Measurements from ENCODE around the gene OR5K1. TPM values are rescaled to one million over a fixed set of nuclear protein-coding genes. Genes with fewer than 3 reads are reported as not detected.

OR5K1 gene
- total RNA-seq, 1 donor from 2014 or later: not detected

DNA sequence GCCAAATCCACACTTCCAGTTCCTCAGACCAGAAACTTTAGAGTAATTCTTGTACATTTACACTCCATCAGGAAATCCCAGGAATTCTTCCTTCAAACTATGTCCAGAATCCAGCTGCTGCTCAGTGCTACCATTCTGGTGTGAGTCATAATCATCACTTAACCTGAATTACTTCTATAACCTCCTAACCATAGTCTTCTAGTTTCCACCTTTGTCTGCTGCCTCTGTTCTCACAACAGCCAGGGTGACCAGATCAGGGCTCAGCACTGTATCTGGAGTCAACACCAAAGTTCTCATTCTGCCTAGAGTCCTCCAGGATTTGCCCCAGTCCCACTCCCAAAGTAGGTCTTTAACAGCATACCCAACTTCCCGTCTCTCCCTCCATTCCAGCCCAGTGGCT is 56.4 kb downstream of the OR5K1 start:
- Mint-ChIP-seq H3K4me1 (peaks cover 38% of the 10 kb centered on the region), H3K27me3 (no peaks in the 10 kb centered on the region), H3K36me3 (ENCODE audit: low read depth) (peaks cover 66% of the 10 kb centered on the region), H3K4me3 (no peak overlapping the region), H3K27ac (no peak overlapping the region), H3K9me3 (no peaks in the 10 kb centered on the region)
- DNase-seq (no peak), ATAC-seq (ENCODE audit: low read depth) (no peak)
- ChIA-PET POLR2A (no interaction called here), CTCF (no interaction called here)
- intact Hi-C loops (cut with micrococcal nuclease): no loop called here
- TF ChIP-seq, protein P1, sequence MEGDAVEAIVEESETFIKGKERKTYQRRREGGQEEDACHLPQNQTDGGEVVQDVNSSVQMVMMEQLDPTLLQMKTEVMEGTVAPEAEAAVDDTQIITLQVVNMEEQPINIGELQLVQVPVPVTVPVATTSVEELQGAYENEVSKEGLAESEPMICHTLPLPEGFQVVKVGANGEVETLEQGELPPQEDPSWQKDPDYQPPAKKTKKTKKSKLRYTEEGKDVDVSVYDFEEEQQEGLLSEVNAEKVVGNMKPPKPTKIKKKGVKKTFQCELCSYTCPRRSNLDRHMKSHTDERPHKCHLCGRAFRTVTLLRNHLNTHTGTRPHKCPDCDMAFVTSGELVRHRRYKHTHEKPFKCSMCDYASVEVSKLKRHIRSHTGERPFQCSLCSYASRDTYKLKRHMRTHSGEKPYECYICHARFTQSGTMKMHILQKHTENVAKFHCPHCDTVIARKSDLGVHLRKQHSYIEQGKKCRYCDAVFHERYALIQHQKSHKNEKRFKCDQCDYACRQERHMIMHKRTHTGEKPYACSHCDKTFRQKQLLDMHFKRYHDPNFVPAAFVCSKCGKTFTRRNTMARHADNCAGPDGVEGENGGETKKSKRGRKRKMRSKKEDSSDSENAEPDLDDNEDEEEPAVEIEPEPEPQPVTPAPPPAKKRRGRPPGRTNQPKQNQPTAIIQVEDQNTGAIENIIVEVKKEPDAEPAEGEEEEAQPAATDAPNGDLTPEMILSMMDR (IDR thresholded peaks at IDR 0.05): no peak

DNA sequence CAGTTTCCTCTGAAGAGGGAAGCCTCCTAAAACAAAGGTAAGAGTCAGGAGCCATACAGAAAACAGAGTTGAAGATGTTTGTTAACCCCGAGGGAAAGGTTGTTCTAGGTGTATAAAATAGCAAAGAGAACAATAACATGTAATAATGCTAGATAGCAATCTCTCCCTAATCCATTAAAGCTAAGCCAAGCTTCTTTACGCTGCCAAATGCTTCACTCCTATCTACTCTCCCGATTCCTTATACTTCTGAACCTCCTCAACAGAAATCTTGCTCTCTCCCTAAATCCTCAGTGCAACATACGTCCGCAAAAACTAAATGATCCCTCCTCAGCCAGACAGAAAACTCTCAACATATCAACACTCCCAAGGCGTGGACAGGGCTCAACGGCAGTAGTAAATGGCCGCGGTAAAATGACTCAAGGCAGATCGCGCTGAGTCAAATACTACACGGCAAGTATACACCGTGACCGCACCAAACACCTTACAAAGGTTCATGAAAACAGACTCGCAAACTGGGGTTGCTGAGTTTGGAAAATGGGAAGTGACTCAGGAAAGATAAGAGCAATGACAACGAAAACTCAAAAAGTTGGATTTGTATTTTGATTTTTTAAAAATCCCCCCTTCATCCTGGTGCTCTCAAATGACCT is 59.0 kb downstream of the OR5K1 start:
- CTCF ChIA-PET: interaction anchor here (2.9 kb wide), 1 partner anchor 75 kb away, joined by 11 read pairs; no protein-coding TSS in a partner anchor
- DNase-seq: no peak
- H3K4me1 Mint-ChIP-seq: peaks cover 40% of the 10 kb centered on the region

More for the DNA sequence above, 59.0 kb downstream of the OR5K1 start:
- POLR2A ChIA-PET: interaction anchor here (0.6 to 3.1 kb wide), 13 partner anchors 10 to 758 kb away, joined by 3 to 33 read pairs (median 7); partner anchors contain the start of genes ARL6, CPOX, DCBLD2 and GPR15
- H3K4me3 Mint-ChIP-seq: peak overlapping the region; percentile 92
- intact Hi-C loops (cut with micrococcal nuclease): loop anchor here (1.0 to 2.0 kb wide), 6 partner anchors 18 to 1879 kb away; partner anchors contain the start of genes LNP1, TBC1D23 and TOMM70
- peak overlapping the region; percentile 76 for H3K27ac Mint-ChIP-seq
- H3K27me3 Mint-ChIP-seq: no peaks in the 10 kb centered on the region
- ATAC-seq (ENCODE audit: low read depth): peak; percentile 20
- peaks cover 43% of the 10 kb centered on the region for H3K36me3 Mint-ChIP-seq (ENCODE audit: low read depth)
- no peaks in the 10 kb centered on the region for H3K9me3 Mint-ChIP-seq
- TF ChIP-seq, protein P1 (IDR thresholded peaks at IDR 0.05): no peak

Other genes starting within 250 kb of the OR5K1 start
- not detected in 2 replicates for gene OR5H6, start 199.0 kb upstream of the OR5K1 start, total RNA-seq
- gene OR5H2, start 180.7 kb upstream of the OR5K1 start, total RNA-seq: not detected in 2 replicates
- not detected in 2 replicates for gene OR5K4, start 109.3 kb upstream of the OR5K1 start, total RNA-seq
- not detected in 2 replicates for gene OR5K3, start 72.5 kb upstream of the OR5K1 start, total RNA-seq
- not detected in 2 replicates for gene OR5K2, start 34.5 kb downstream of the OR5K1 start, total RNA-seq
- 133 and 140 TPM in 2 replicates for gene CLDND1, start 59.7 kb downstream of the OR5K1 start, total RNA-seq
- gene GPR15, start 68.8 kb downstream of the OR5K1 start, total RNA-seq: 3.7 and 4.5 TPM in 2 replicates
- 17.3 and 17.5 TPM in 2 replicates for gene CPOX, start 130.4 kb downstream of the OR5K1 start, total RNA-seq